HUES64 (cell line): Measurements from ENCODE around the gene FOSB.

Experiments
- H3K27ac ChIP-seq: 2 replicates; pipeline ENCODE4 v1.7.0; 2013; ENCODE audit warnings: low read depth, low read length, inconsistent platforms
- H3K27me3 ChIP-seq: 2 replicates; pipeline ENCODE4 v1.6.1; 2013; ENCODE audit warnings: mild to moderate bottlenecking, low read length; ENCODE audit not compliant: insufficient read depth
- H3K36me3 ChIP-seq: 2 replicates; pipeline ENCODE4 v1.6.1; 2013; ENCODE audit warnings: mild to moderate bottlenecking, low read length; ENCODE audit not compliant: insufficient read depth
- H3K4me1 ChIP-seq: 2 replicates; pipeline ENCODE4 v1.6.1; 2013; ENCODE audit warnings: mild to moderate bottlenecking, low read length, moderate library complexity; ENCODE audit not compliant: insufficient read depth
- H3K4me3 ChIP-seq: 2 replicates; pipeline ENCODE4 v1.5.1; 2013; ENCODE audit warnings: mild to moderate bottlenecking, low read length, moderate library complexity
- H3K9ac ChIP-seq: 2 replicates; pipeline ENCODE4 v1.6.1; 2013; ENCODE audit warnings: mild to moderate bottlenecking, low read depth, low read length
- H3K9me3 ChIP-seq: 2 replicates; pipeline ENCODE4 v1.6.1; 2013; ENCODE audit warnings: low read depth, low read length; ENCODE audit not compliant: insufficient read depth
- WGBS: fragments of 150-250, 120-280 bp; methylation state at CpG from one replicate; pipeline ENCODE4 v1.1.7; 2013; ENCODE audit warnings: missing lambda C conversion rate; 5-methylcytosine and 5-hydroxymethylcytosine counted together

FOSB gene

DNA sequence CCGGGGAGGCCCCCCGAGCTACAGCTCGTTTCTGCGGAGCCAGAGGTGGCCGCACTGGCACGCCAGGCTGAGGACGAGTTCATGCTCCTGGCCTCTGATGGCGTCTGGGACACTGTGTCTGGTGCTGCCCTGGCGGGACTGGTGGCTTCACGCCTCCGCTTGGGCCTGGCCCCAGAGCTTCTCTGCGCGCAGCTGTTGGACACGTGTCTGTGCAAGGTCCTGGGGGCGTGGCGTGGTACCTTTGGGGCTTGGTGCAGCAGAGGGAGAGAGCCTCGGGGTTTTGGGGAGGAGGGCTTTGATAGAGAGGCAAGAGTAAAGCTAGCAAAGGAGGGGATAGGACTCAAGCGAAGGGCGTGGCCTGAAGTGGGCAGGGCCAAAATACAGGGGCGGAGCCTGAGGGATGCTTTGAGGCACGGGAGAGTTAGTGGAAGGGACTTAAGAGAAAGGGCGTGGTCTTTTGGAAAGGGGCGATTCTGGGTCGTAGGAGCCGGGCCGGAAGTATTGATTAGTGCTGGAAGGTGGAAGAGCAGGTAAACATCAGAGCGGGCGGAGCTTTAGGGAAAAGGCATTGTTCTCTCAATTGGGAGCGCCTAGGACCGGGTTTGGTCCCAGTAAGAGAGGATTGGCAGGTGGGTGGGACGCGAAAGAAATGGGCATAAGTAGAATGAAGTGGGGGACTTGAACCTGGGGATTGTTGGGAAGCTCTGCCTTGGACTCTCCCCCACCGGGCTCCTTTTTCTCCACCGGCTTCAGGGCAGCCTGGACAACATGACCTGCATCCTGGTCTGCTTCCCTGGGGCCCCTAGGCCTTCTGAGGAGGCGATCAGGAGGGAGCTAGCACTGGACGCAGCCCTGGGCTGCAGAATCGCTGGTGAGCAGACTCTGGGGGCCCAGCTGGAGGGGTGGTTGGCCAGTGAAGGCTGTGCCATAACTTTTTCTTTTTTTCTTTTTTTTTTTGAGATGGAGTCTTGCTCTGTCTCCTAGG lies 31.7 kb downstream of the FOSB start:
- 15% methylated on average over 37 of the region's 37 CpGs for WGBS
- Histone ChIP-seq H3K4me1 (peaks cover 12% of the 10 kb centered on the region), H3K36me3 (0 out of 2 replicates have a peak, but pooled peaks cover under 1% of the 10 kb centered on the region), H3K4me3 (peak overlapping the region; percentile 46), H3K27me3 (peaks cover 21% of the 10 kb centered on the region), H3K27ac (no peak overlapping the region; the same call in 1 of the 2 replicates), H3K9ac (no peak overlapping the region), H3K9me3 (no peaks in the 10 kb centered on the region)

GRCh38 chr19:45500918-45501729 lies 33.3 kb downstream of the FOSB start:
- H3K27me3 ChIP-seq, result peaks cover 17% of the 10 kb centered on the region
- no peak overlapping the region for H3K4me3 ChIP-seq
- peaks cover 15% of the 10 kb centered on the region for H3K4me1 ChIP-seq
- peak overlapping the region; percentile 83; the same call in 1 of the 2 replicates for H3K27ac ChIP-seq
- H3K9me3 ChIP-seq, result no peaks in the 10 kb centered on the region
- WGBS, result 43% methylated on average over 8 of the region's 8 CpGs
- no peak overlapping the region for H3K9ac ChIP-seq
- no peaks in the 10 kb centered on the region for H3K36me3 ChIP-seq

GRCh38 chr19:45501730-45502014 lies 33.9 kb downstream of the FOSB start:
- Histone ChIP-seq H3K4me3 (no peak overlapping the region), H3K9ac (no peak overlapping the region), H3K9me3 (no peaks in the 10 kb centered on the region), H3K27me3 (peaks cover 17% of the 10 kb centered on the region), H3K36me3 (no peaks in the 10 kb centered on the region), H3K27ac (peak overlapping the region; percentile 83; the same call in 1 of the 2 replicates), H3K4me1 (peaks cover 17% of the 10 kb centered on the region)
- WGBS, result 36% methylated on average over 2 of the region's 2 CpGs

DNA sequence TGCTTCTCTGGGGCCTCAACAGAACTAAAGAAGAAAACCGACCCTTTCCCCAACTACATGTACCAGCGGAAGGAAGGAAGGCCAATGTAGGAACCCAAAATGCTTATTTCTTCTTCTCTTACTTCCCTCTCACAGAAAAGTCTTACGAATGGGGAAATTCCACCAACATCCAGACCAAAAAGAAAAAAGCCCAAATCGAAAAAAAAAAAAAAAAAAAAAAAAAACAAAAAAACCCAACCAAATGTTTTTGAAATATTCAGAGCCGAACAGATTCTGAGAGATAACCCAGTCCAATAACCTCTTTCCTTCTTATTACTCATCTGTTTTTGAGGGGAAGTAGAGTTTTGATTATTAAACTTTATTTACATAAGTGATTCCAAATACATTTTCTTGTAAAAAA lies 34.3 kb downstream of the FOSB start:
- no peaks in the 10 kb centered on the region for H3K36me3 ChIP-seq
- H3K4me1 ChIP-seq, result peaks cover 17% of the 10 kb centered on the region
- peak overlapping the region; percentile 83; the same call in 1 of the 2 replicates for H3K27ac ChIP-seq
- no peaks in the 10 kb centered on the region for H3K9me3 ChIP-seq
- WGBS, result 87% methylated on average over 3 of the region's 5 CpGs
- no peak overlapping the region for H3K9ac ChIP-seq
- peaks cover 17% of the 10 kb centered on the region for H3K27me3 ChIP-seq
- H3K4me3 ChIP-seq, result no peak overlapping the region

DNA sequence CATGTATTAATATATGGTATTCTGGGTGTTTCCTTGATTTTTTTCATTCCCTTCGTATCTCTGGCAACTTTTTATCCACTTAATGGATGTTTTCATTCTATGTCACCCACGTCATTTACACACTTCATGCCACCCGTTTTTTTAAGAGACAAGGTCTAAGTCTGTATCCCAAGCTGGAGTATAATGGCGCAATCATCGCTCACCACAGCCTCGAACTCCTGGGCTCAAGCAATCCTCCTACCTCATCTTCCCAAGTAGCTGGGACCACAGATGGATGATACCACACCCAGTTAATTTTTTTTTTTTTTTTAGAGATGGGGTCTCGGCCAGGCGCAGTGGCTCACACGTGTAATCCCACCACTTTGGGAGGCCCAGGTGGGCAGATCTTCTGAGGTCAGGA lies 36.1 kb downstream of the FOSB start:
- peaks cover 5% of the 10 kb centered on the region; the same call in 1 of the 2 replicates for H3K27me3 ChIP-seq
- no peak overlapping the region for H3K27ac ChIP-seq
- 96% methylated on average over 9 of the region's 9 CpGs for WGBS
- H3K9me3 ChIP-seq, result no peaks in the 10 kb centered on the region
- no peaks in the 10 kb centered on the region for H3K36me3 ChIP-seq
- no peak overlapping the region for H3K9ac ChIP-seq
- peaks cover 13% of the 10 kb centered on the region for H3K4me1 ChIP-seq
- no peak overlapping the region for H3K4me3 ChIP-seq

DNA sequence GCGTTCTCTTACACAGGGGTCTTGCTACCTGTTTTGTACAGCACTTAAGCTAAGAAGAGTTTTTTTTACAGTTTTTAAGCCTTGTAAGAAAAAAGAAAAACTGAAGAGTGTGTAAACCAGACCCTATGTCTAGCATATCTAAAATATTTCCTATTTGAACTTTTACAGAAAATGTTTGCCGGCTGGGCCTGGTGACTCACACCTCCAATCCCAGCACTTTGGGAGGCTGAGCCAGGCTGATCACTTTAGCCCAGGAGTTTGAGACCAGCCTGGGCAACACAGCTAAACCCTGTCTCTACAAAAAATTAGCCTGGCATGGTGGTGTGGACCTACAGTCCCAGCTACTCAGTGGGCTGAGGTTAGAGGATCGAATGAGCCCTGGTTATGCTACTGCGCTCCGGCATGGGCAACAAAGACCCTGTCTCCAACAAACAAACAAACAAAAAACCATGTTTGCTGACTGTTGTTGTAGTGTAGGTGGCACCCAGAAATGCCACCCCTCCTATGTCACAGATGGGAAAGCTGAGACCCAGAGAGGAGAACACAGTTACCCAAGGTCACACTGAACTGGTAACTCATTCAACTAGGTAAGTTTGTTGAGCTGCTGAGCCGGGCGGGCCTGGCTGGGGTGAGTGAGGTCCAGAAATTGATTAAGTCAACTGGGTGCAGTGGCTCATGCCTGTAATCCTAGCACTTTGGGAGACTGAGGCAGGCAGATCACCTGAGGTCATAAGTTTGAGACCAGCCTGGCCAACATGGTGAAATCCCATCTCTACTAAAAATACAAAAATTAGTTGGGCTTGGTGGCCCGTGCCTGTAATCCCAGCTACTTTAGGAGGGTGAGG lies 37.6 kb downstream of the FOSB start:
- no peak overlapping the region for H3K9ac ChIP-seq
- 83% methylated on average over 6 of the region's 8 CpGs for WGBS
- H3K27ac ChIP-seq, result no peak overlapping the region
- no peaks in the 10 kb centered on the region for H3K9me3 ChIP-seq
- H3K4me1 ChIP-seq, result peaks cover 19% of the 10 kb centered on the region
- no peak overlapping the region for H3K4me3 ChIP-seq
- no peaks in the 10 kb centered on the region for H3K36me3 ChIP-seq
- H3K27me3 ChIP-seq, result no peaks in the 10 kb centered on the region

DNA sequence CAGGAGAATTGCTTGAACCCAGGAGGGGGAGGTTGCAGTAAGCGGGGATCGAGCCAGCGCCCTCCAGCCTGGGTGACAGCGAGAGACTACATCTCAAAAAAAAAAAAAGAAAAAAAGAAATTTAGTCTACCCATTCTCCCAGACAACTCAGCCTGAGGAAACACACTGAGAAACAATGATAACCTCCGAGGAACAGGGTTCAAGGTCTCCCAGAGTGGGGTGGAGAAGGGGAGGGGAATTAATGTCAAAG lies 38.1 kb downstream of the FOSB start:
- no peaks in the 10 kb centered on the region; the same call in 1 of the 2 replicates for H3K36me3 ChIP-seq
- peaks cover 17% of the 10 kb centered on the region for H3K4me1 ChIP-seq
- H3K9me3 ChIP-seq, result no peaks in the 10 kb centered on the region
- peak overlapping the region; percentile 100; the same call in 1 of the 2 replicates for H3K27ac ChIP-seq
- H3K4me3 ChIP-seq, result peak overlapping the region; percentile 71
- H3K27me3 ChIP-seq, result no peaks in the 10 kb centered on the region
- H3K9ac ChIP-seq, result no peak overlapping the region
- WGBS, result 78% methylated on average over 2 of the region's 5 CpGs

DNA sequence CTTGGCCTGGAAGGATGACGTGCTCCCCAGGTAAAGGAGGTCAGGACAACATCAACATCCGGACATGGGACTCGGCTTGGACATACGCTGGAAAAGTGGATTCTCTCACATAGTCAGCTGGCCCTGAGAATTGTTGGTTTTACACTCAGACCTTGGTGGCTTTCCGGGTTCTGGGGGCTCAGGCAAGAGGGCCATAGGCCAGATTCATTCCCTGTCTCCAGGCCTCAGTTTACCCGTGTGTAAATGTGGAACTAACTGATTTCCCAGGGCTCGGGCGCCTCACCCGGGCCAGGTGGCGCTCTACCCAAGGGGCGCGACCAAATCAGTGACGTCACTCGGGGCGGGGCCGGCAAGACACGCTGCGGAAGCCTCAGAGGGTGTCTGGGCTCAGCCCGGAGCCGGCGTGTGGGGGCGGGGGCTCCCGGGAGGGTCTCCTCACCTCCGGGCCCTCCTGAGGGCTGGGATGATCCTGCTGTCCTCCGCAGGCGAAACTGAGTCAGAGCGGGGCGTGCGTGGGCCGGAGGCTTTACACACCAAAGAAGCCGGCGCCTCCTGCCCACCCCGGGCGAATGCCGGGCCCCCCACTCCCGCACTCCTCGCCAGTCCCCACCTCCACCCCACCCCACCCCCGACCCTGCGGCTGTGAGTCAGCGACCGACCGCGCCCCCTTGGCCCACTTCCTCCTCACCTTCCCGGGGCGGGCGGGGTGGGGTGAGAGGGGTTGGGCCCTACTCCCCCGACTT lies 38.6 kb downstream of the FOSB start:
- peak overlapping the region; percentile 100 for H3K27ac ChIP-seq
- WGBS, result 5% methylated on average over 36 of the region's 47 CpGs
- H3K4me1 ChIP-seq, result peaks cover 12% of the 10 kb centered on the region
- H3K36me3 ChIP-seq, result peaks cover 5% of the 10 kb centered on the region; the same call in 1 of the 2 replicates
- H3K9ac ChIP-seq, result peak overlapping the region; percentile 94
- no peaks in the 10 kb centered on the region for H3K9me3 ChIP-seq
- peak overlapping the region; percentile 71 for H3K4me3 ChIP-seq
- no peaks in the 10 kb centered on the region for H3K27me3 ChIP-seq

- H3K4me1 ChIP-seq, result peaks cover 11% of the 10 kb centered on the region
- peaks cover 5% of the 10 kb centered on the region; the same call in 1 of the 2 replicates for H3K36me3 ChIP-seq
- under 1% methylated on average over 64 of the region's 65 CpGs for WGBS
- peak within 1 kb of the TSS; percentile 100 for H3K27ac ChIP-seq
- peak within 1 kb of the TSS; percentile 94 for H3K9ac ChIP-seq
- peak within 1 kb of the TSS; percentile 71 for H3K4me3 ChIP-seq
- H3K9me3 ChIP-seq, result no peaks in the 10 kb centered on the region
- H3K27me3 ChIP-seq, result no peaks in the 10 kb centered on the region
Observed at GRCh38 chr19:45506989-45507871, 39.4 kb downstream of the FOSB start, which contains the start of gene VASP. Gene VASP, plus strand, starts transcription at chr19:45507479. Its CDS starts 293 bp downstream, at chr19:45507772.
